Keratinocyte (primary cell): ENCODE data around the gene INCA1. TPM values are rescaled to one million over a fixed set of nuclear protein-coding genes. Genes with fewer than 3 reads are reported as not detected.

ENCODE experiments used
- DNase-seq: peaks from one replicate; pipeline ENCODE4 v3.0.0-alpha.2; 2011; ENCODE audit warnings: low read depth, missing footprints, low spot score
- FAIRE-seq: peaks from 2 replicates; lab custom pipeline; 2011; peaks lifted over from hg19 to GRCh38; lab: Jason Lieb, UNC
- H2AFZ ChIP-seq: 2 replicates; pipeline ENCODE4 v1.6.0; 2012; ENCODE audit warnings: low read length, control low read depth, inconsistent platforms; ENCODE audit not compliant: control insufficient read depth
- H3K27ac ChIP-seq: 2 replicates; pipeline ENCODE4 v1.5.1; 2011; ENCODE audit warnings: low read length; ENCODE audit not compliant: control insufficient read depth, insufficient read depth
- H3K27me3 ChIP-seq: 3 replicates; pipeline ENCODE4 v1.6.0; 2011; ENCODE audit warnings: low read length; ENCODE audit not compliant: control insufficient read depth, insufficient read depth; ENCODE audit errors: extremely low read depth
- H3K36me3 ChIP-seq, 2 experiments: 2 replicates in 1 of 2; 3 replicates in 1 of 2; pipeline ENCODE4 v1.5.1; 2011; ENCODE audit warnings: low read length in 2 of 2, mild to moderate bottlenecking in 1 of 2; ENCODE audit not compliant: control insufficient read depth in 2 of 2, insufficient read depth in 2 of 2; ENCODE audit errors: extremely low read depth in 1 of 2
- H3K4me1 ChIP-seq: 3 replicates; pipeline ENCODE4 v1.5.1; 2011; ENCODE audit warnings: low read length; ENCODE audit not compliant: control insufficient read depth, insufficient read depth; ENCODE audit errors: extremely low read depth
- H3K4me2 ChIP-seq: 3 replicates; pipeline ENCODE4 v1.6.0; 2011; ENCODE audit warnings: low read depth, low read length; ENCODE audit not compliant: control insufficient read depth, insufficient read depth; ENCODE audit errors: extremely low read depth
- H3K4me3 ChIP-seq, 3 experiments: fragments of 200-600 bp in 1 of 3; sonication (generic) in 1 of 3; 2 replicates in 2 of 3; 3 replicates in 1 of 3; pipeline ENCODE4 v1.5.1; 2011 to 2016; ENCODE audit warnings: low read length in 3 of 3, mild to moderate bottlenecking in 3 of 3, control low read depth in 2 of 3, inconsistent platforms in 1 of 3, low read depth in 1 of 3, mixed read lengths in 1 of 3, mixed run types in 1 of 3, moderate library complexity in 1 of 3; ENCODE audit not compliant: control insufficient read depth in 2 of 3, insufficient read depth in 2 of 3; ENCODE audit errors: extremely low read depth in 1 of 3
- H3K79me2 ChIP-seq: 2 replicates; pipeline ENCODE4 v1.6.0; 2012; ENCODE audit warnings: low read length; ENCODE audit not compliant: control insufficient read depth, insufficient read depth
- H3K9ac ChIP-seq: 3 replicates; pipeline ENCODE4 v1.6.0; 2011; ENCODE audit warnings: low read length; ENCODE audit not compliant: control insufficient read depth, insufficient read depth; ENCODE audit errors: extremely low read depth
- H3K9me1 ChIP-seq: 3 replicates; pipeline ENCODE4 v1.6.0; 2011; ENCODE audit warnings: low read length; ENCODE audit not compliant: control insufficient read depth, insufficient read depth; ENCODE audit errors: extremely low read depth
- H3K9me3 ChIP-seq: 2 replicates; pipeline ENCODE4 v1.5.1; 2012; ENCODE audit warnings: low read depth, low read length; ENCODE audit not compliant: control insufficient read depth
- H4K20me1 ChIP-seq: 3 replicates; pipeline ENCODE4 v1.6.0; 2011; ENCODE audit warnings: low read length; ENCODE audit not compliant: control insufficient read depth, insufficient read depth; ENCODE audit errors: extremely low read depth
- CTCF ChIP-seq, 3 experiments: IDR thresholded peaks in 1 of 3; conservative IDR thresholded peaks in 1 of 3; optimal IDR thresholded peaks in 1 of 3; 2 replicates in 2 of 3; 3 replicates in 1 of 3; pipeline versions ENCODE3 to v1.5.1; 2011; ENCODE audit warnings: low read length in 3 of 3, mild to moderate bottlenecking in 3 of 3, moderate library complexity in 2 of 3, control low read depth in 1 of 3, inconsistent platforms in 1 of 3; ENCODE audit not compliant: insufficient read depth in 2 of 3; ENCODE audit errors: extremely low read depth in 1 of 3
- EZH2 ChIP-seq: IDR thresholded peaks from one replicate; pipeline ENCODE4 v1.6.1; 2012; ENCODE audit warnings: inconsistent platforms, mild to moderate bottlenecking, low read length, moderate library complexity
- dilution Hi-C: fragments of 300-500 bp; cut with MboI; formaldehyde crosslinking; loops from one replicate; pipeline ENCODE4 v1.7.0; 2020; ENCODE audit warnings: low sequenced_read_pairs; ENCODE audit not compliant: extremely low pct_ligation_motif_present
- polyA plus RNA-seq, 5 experiments: library from polyadenylated mRNA; depleted of rRNA in 3 of 5; stranded (reverse) in 3 of 5; stranded (forward) in 1 of 5; unstranded in 1 of 5; fragments of >200 nt; gene quantifications; 1 replicate in 1 of 5; 2 replicates in 3 of 5; 3 replicates in 1 of 5; pipeline versions ENCODE4 v1.2.1 to v1.2.3, GENCODE V29; 2011 to 2012; ENCODE audit warnings: missing spikeins in 2 of 5, low read depth in 1 of 5, low replicate concordance in 1 of 5

INCA1 gene
- polyA plus RNA-seq, 1 donor (not counting 4 experiments of a cell fraction or from before 2014, with no cell fraction given): 0.21 TPM

- no peak for FAIRE-seq
Observed at GRCh38 chr17:4960279-4960922, 36.9 kb downstream of the INCA1 start.

DNA sequence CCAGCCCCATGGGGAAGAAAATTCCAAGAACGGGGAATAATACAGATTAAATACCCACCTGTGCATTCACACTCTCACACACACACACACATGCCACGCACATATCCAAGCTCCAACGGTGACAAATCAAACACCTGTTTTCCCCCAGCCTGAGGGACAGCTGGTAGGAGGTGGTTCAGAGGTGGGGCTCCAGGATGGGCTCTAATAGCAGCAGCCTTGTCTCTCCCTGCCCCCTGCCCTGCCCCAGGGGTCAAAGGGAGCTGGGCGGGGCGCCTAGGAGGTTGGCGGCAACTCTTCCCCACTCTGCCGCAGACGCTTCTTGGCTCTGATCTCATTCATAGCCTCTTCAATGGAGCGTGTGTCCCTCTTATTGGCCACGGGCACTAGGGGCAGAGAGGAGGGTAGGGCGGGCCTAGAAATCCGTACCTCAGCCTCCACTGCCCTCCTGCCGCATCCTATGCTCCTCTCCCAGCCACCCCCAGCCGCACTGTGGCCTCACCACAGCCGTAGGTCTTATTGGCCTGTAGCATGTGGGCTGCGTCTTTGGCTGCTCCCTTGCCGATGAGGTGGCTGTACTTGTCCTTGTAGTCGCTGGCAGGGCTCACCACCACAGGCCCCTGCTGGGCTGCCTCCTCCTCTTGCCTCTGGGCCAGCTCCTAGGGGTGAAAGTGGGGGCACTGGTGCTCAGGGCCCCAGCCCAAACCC is 37.9 kb downstream of the INCA1 start:
- no peak overlapping the region for H3K27ac ChIP-seq
- no peak overlapping the region for H3K9ac ChIP-seq
- FAIRE-seq (no peak), DNase-seq (no peak)
- H3K9me1 ChIP-seq: no peaks in the 10 kb centered on the region
- no peak for TF ChIP-seq CTCF (optimal IDR thresholded peaks at IDR 0.05 in 1 of 3, IDR thresholded peaks at IDR 0.05 in 1 of 3, conservative IDR thresholded peaks at IDR 0.05 in 1 of 3; ENCODE audit: extremely low read depth in 1 of 3, insufficient read depth in 2 of 3, low read length in 3 of 3)
- TF ChIP-seq EZH2: no peak
- H2AFZ ChIP-seq: no peak overlapping the region
- H3K79me2 ChIP-seq: no peaks in the 10 kb centered on the region
- no peaks in the 10 kb centered on the region for H3K9me3 ChIP-seq
- no peaks in the 10 kb centered on the region for H3K27me3 ChIP-seq
- no peak overlapping the region for H3K4me3 ChIP-seq
- no peaks in the 10 kb centered on the region for H3K4me1 ChIP-seq
- H4K20me1 ChIP-seq: no peaks in the 10 kb centered on the region
- no peak overlapping the region for H3K4me2 ChIP-seq
- peaks cover 9 to 15% of the 10 kb centered on the region in 2 experiments for H3K36me3 ChIP-seq
- dilution Hi-C loops: no loop called here

More at GRCh38 chr17:4960279-4960922, 36.9 kb downstream of the INCA1 start:
- Histone ChIP-seq H3K9me1 (no peaks in the 10 kb centered on the region), H3K27me3 (no peaks in the 10 kb centered on the region), H3K79me2 (peaks cover 4% of the 10 kb centered on the region), H3K9ac (no peak overlapping the region), H4K20me1 (no peaks in the 10 kb centered on the region), H3K27ac (no peak overlapping the region), H3K36me3 (peaks cover 9 to 15% of the 10 kb centered on the region in 2 experiments), H3K4me1 (no peaks in the 10 kb centered on the region), H3K4me2 (no peak overlapping the region), H3K4me3 (no peak overlapping the region), H2AFZ (no peak overlapping the region), H3K9me3 (no peaks in the 10 kb centered on the region)
- TF ChIP-seq EZH2 (no peak), CTCF (optimal IDR thresholded peaks at IDR 0.05 in 1 of 3, IDR thresholded peaks at IDR 0.05 in 1 of 3, conservative IDR thresholded peaks at IDR 0.05 in 1 of 3; ENCODE audit: extremely low read depth in 1 of 3, insufficient read depth in 2 of 3, low read length in 3 of 3) (no peak)
- dilution Hi-C loops: no loop called here
- no peak for DNase-seq
